A204.1 (cell line): Measurements from ENCODE around the gene KCTD20.

ENCODE experiments used
- FAIRE-seq: peaks from 2 replicates; lab custom pipeline; 2012; peaks lifted over from hg19 to GRCh38; lab: Jason Lieb, UNC

Gene KCTD20

GRCh38 chr6:36539814-36540568, 97.2 kb downstream of the KCTD20 start:
- FAIRE-seq = no peak
